HG03095 (cell line): ENCODE results near the gene CPED1.
A peak's percentile ranks its signal among the peaks of the same experiment; 100 is the strongest.
"Not testable (repeated sequence)": the region's sequence is repeated elsewhere in the genome, so short reads cannot be mapped to it uniquely, and the experiment has no call there.

ENCODE experiments used
- ATAC-seq: cut with Tn5 transposase; IDR thresholded peaks from one replicate; pipeline ENCODE4 v1.9.1; 2021; ENCODE audit warnings: moderate library complexity; ENCODE audit not compliant: unreplicated experiment

CPED1 gene

GRCh38 chr7:120979765-120980499, 8.6 kb upstream of the CPED1 start:
- no peak for ATAC-seq

DNA sequence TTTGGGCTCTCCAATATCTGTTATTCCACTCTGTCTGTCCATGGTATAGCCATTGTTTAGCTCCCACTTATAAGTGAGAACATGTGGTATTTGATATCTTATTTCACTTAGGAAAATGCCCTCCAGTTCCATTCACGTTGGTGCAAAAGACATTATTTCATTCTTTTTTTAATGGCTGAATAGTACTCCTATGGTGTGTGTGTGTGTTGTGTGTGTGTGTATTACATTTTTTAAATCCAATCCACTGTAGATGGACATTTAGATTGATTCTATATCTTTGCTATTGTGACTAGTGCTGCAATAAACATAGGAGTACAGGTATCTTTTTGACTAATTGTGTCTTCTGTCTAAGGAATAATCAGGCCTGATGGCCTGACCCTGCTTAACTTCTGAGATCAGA, 7.4 kb upstream of the CPED1 start:
- ATAC-seq: no peak

DNA sequence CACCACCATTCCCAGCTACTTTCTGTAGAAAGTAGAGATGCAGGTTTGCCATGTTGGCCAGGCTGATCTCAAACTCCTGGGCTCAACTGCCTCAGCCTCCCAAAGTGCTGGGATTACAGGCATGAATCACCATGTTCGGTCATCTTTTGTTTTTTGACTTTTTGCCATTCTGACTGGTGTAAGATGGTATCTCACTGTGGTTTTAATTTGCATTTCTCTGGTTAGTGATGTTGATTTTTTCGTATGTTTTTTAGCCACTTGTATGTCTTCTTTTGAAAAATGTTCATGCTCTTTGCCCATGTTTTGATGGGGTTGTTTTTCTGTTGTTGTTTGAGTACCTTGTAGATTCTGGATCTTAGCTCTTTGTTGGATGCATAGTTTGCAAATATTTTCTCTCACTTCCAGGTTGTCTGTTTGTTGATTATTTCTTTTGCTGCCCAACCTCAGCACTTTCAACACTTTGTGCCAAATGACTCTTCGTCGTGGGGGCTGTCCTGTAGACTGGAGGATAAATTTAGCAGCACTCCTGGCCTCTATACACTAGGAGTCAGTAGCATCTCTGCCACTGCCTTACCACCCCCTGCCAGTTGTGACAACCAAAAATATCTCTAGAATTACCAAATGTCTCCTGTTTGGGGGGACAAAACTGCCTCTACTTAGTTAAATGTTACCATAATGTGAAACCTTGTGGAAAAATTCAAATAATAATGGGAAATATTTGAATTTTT, 6.5 kb upstream of the CPED1 start:
- ATAC-seq: no peak

- ATAC-seq: not testable (repeated sequence)
Measured at GRCh38 chr7:120983592-120983991, 4.9 kb upstream of the CPED1 start.

GRCh38 chr7:120984406-120984805, 4.1 kb upstream of the CPED1 start:
- no peak for ATAC-seq

GRCh38 chr7:120985130-120985758, 3.3 kb upstream of the CPED1 start:
- ATAC-seq: no peak

GRCh38 chr7:120985839-120986238, 2.7 kb upstream of the CPED1 start:
- ATAC-seq: no peak

- no peak for ATAC-seq
Measured at GRCh38 chr7:120986650-120987049, 1.9 kb upstream of the CPED1 start.

DNA sequence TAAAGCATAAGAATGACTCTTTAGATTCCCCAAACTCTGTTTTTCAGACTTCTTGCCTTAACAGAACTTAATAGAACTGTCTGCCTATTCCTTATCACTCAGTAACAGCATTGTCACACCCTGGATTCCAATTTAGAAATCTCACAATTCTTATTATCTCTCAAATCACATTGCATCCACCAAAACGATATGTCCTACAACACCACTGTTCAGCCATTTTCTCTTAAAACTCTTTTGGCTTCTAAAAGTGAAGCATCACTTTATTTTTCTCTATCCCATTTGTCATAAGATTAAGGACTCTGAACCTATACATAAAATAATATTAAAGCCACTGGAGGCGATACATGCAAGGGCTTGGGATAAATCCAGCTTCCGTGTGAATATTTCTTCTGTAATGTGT, 1.2 kb upstream of the CPED1 start:
- no peak for ATAC-seq

- ATAC-seq: peak; percentile 98
Measured at GRCh38 chr7:120987683-120988590, 574 bp upstream of the CPED1 start.

DNA sequence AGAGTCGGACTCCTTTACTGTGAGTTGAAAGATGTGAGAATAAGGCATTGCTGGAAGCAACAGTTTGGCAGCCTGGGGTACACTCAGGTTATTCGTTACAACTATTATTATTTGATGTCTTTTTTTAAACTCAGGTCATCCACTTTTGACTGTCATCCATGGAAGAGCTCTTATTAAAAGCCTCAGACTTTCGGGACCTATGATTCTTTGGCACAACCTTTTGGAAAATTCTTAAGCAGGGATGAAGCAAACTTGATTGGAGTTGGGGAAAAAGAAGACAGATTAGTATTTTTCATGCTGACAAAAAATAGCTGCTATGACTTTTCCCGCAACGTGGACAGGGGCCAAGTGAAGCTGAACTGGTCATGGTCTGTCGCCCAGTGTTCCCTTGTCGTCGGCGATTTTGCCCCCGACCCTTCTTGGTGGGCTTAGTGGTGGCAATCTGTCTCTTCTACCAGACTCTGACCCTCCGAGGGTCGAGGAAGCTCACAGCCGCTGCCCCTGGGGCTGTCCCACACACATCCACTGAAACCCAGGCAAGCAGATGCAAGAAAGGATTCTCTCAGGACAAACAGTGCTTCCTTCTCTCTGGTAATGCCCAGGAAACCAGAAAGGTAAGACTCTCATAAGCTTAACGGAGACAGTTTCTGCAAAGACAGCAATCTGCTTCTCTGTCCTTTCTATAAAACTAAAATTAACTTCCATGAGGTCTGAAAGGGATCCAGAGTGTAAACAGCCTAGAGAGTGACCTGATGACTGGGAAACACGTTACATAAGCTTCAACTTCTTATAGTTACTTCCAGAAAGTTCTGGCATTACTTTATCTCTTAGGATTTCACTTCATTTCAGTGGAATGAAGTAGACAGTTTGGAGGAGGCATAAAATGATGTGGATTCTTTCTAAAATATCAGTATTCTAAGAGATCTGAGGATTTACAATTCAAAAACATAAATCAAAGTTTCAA, 1.0 kb downstream of the CPED1 start:
- ATAC-seq: no peak

DNA sequence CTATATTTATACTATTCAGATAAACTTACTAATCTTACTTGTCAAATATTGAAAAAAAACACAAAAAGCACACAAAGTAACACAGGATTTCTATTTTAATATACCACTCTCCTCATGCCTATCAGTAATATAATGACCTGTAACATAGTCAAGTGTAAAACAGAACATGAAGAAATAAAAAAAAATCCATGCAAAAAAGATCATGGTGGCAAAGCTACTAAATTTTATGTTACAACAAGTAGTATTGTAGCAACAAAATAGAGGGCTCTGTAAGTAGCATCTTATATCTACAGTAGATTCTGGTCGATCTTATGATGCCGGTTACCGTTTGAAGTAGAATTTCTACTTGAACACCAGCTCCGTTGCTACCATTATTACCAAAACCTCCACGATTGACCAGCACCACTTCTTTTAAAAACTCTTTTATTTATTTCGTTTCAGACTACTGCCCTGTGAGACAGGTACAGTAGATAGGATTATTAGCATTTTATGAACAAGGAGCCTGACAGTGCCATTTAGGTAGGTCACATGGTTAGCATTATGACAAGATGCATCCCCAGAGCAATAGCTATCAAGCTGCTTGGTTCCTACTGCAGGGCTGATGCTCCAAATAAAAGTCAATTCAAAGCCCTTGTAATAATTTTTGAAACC, 2.1 kb downstream of the CPED1 start:
- no peak for ATAC-seq

- ATAC-seq: no peak
Measured at GRCh38 chr7:120991161-120991560, 2.6 kb downstream of the CPED1 start.

- no peak for ATAC-seq
Measured at GRCh38 chr7:120991581-120991980, 3.1 kb downstream of the CPED1 start.

- ATAC-seq: no peak
Measured at GRCh38 chr7:120992272-120992964, 3.9 kb downstream of the CPED1 start.

DNA sequence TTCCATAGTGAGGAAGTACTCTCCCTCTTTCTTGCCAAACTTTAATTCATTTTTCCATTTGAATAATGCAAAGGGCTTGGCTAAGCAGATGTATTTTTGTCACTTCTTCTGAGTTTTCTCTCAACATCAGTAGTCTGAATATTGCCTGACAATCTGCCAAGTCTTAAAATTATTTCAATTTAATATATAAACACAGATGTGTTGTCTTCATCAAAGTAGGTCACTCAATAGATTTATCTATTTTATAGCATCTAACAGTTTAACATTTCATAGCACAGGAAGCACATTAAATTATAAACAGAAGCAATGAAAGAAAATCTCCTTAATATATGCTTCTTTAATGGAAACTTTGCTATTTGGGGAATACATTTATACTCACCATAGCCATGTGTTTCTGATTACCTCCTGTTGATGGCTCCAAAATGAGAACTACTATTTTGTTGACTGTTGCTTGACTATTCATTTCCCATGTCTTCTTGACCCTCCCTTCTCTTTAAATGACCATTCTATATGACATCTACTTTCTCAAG, 4.5 kb downstream of the CPED1 start:
- no peak for ATAC-seq

- no peak for ATAC-seq
Measured at GRCh38 chr7:120993553-120994191, 5.2 kb downstream of the CPED1 start.
